HCT116 (cell line): ENCODE measurements around the gene SSR1. TPM values are rescaled to one million over a fixed set of nuclear protein-coding genes. Genes with fewer than 3 reads are reported as not detected.

Experiments used
- ATAC-seq: fragments of 200-7000 bp; cut with Tn5 transposase; 2 replicates; pipeline ENCODE4 v1.9.1; 2020; ENCODE audit warnings: mild to moderate bottlenecking, moderate library complexity
- BruUV-seq: library from RNA; stranded (reverse); fragments of 400-500 nt; replicated peaks from 2 replicates; lab custom pipeline; 2021; lab: Mats Ljungman, UMichigan
- CTCF ChIA-PET: fragments of 300-600 bp; sonication (Branson Sonifier 250); formaldehyde crosslinking; loops from one replicate; lab custom pipeline; 2021; ENCODE audit warnings: antibody characterized with exemption; lab: Charles Lee
- POLR2A ChIA-PET: fragments of 300-600, 350-600 bp; sonication (Branson Sonifier 250); formaldehyde crosslinking; loops from one replicate; lab custom pipeline; 2021; ENCODE audit warnings: antibody characterized with exemption; lab: Charles Lee
- RAD21 ChIA-PET, 2 experiments: fragments of 300-600 bp; sonication (Branson Sonifier 250); formaldehyde crosslinking; loops; one replicate each; lab custom pipeline; 2023; ENCODE audit warnings: low total read pairs in 2 of 2; ENCODE audit not compliant: uncharacterized antibody in 2 of 2, unreplicated experiment in 2 of 2, low non-redundant PET in 1 of 2; lab: Charles Lee
- DNase-seq: peaks from one replicate; pipeline ENCODE4 v3.0.0-alpha.2; 2010; ENCODE audit warnings: low read depth, low spot score
- H2AFZ ChIP-seq: fragments of 200-600 bp; shearing (Covaris generic), sonication (generic); 2 replicates; pipeline ENCODE4 v1.6.1; 2017; ENCODE audit warnings: low read depth, mixed run types, mixed read lengths, antibody characterized with exemption, low read length; ENCODE audit not compliant: poor library complexity, severe bottlenecking
- H3K27ac ChIP-seq: 2 replicates; pipeline ENCODE4 v1.5.1; 2012; ENCODE audit warnings: low read depth, low read length
- H3K27me3 ChIP-seq: fragments of 200-600 bp; sonication (generic); 2 replicates; pipeline ENCODE4 v1.6.1; 2016; ENCODE audit warnings: mixed run types, low read length, mixed read lengths; ENCODE audit not compliant: insufficient read depth
- H3K36me3 ChIP-seq, 2 experiments: fragments of 200-500 bp in 1 of 2; fragments of 200-600 bp in 1 of 2; sonication (Bioruptor generic) in 1 of 2; sonication (generic) in 1 of 2; 2 replicates each; pipeline versions ENCODE4 v1.5.1 to v1.6.1; 2014 to 2016; ENCODE audit warnings: low read length in 2 of 2, inconsistent platforms in 1 of 2, mixed read lengths in 1 of 2, mixed run types in 1 of 2; ENCODE audit not compliant: insufficient read depth in 2 of 2, control insufficient read depth in 1 of 2
- H3K4me1 ChIP-seq, 2 experiments: fragments of 200-600 bp in 1 of 2; sonication (generic) in 1 of 2; 2 replicates each; pipeline versions ENCODE4 v1.5.1 to v1.6.1; 2012 to 2017; ENCODE audit warnings: low read length in 2 of 2, inconsistent platforms in 1 of 2, mild to moderate bottlenecking in 1 of 2, mixed read lengths in 1 of 2, mixed run types in 1 of 2, moderate library complexity in 1 of 2; ENCODE audit not compliant: insufficient read depth in 2 of 2, control insufficient read depth in 1 of 2
- H3K4me2 ChIP-seq: fragments of 200-600 bp; sonication (generic); 2 replicates; pipeline ENCODE4 v1.6.1; 2017; ENCODE audit warnings: mixed run types, low read length, mixed read lengths
- H3K4me3 ChIP-seq, 2 experiments: fragments of 200-600 bp in 1 of 2; sonication (generic) in 1 of 2; replicated peaks in 1 of 2; 2 replicates each; pipeline ENCODE4 v1.5.1; 2011 to 2016; ENCODE audit warnings: low read length in 2 of 2, control low read depth in 1 of 2, low read depth in 1 of 2, mild to moderate bottlenecking in 1 of 2, mixed read lengths in 1 of 2, mixed run types in 1 of 2
- H3K79me2 ChIP-seq: fragments of 200-600 bp; sonication (generic); 2 replicates; pipeline ENCODE4 v1.6.1; 2017; ENCODE audit warnings: mild to moderate bottlenecking, mixed run types, low read length, moderate library complexity, mixed read lengths; ENCODE audit not compliant: insufficient read depth
- H3K9ac ChIP-seq: fragments of 200-600 bp; sonication (generic); 2 replicates; pipeline ENCODE4 v1.6.1; 2016; ENCODE audit warnings: low read length, mixed read lengths
- H3K9me2 ChIP-seq: fragments of 200-600 bp; sonication (generic), shearing (Covaris generic); 2 replicates; pipeline ENCODE4 v1.6.1; 2017; ENCODE audit warnings: mixed run types, mild to moderate bottlenecking, moderate library complexity; ENCODE audit not compliant: insufficient read depth
- H3K9me3 ChIP-seq, 2 experiments: fragments of 200-500 bp in 1 of 2; fragments of 200-600 bp in 1 of 2; sonication (Bioruptor generic) in 1 of 2; sonication (generic) in 1 of 2; 2 replicates each; pipeline ENCODE4 v1.6.1; 2014 to 2017; ENCODE audit warnings: low read length in 2 of 2, mixed read lengths in 2 of 2, inconsistent platforms in 1 of 2, low read depth in 1 of 2, mild to moderate bottlenecking in 1 of 2, mixed run types in 1 of 2, moderate library complexity in 1 of 2; ENCODE audit not compliant: control insufficient read depth in 1 of 2, insufficient read depth in 1 of 2
- H4K20me1 ChIP-seq: fragments of 200-600 bp; sonication (generic), shearing (Covaris generic); 2 replicates; pipeline ENCODE4 v1.6.1; 2017; ENCODE audit warnings: mixed run types, mild to moderate bottlenecking, moderate library complexity; ENCODE audit not compliant: insufficient read depth
- CBX3 ChIP-seq: IDR thresholded peaks from 2 replicates; pipeline ENCODE4 v1.6.1; 2012; ENCODE audit warnings: low read depth
- CEBPB ChIP-seq: IDR thresholded peaks from 2 replicates; pipeline ENCODE4 v1.6.1; 2012; ENCODE audit warnings: low read depth
- ELF1 ChIP-seq: IDR thresholded peaks from 2 replicates; pipeline ENCODE4 v1.6.1; 2012; ENCODE audit warnings: low read depth, borderline replicate concordance
- POLR2AphosphoS5 ChIP-seq: IDR thresholded peaks from 2 replicates; pipeline ENCODE4 v1.6.1; 2011; ENCODE audit warnings: mild to moderate bottlenecking, low read depth, low read length, moderate library complexity
- SP1 ChIP-seq: IDR thresholded peaks from 2 replicates; pipeline ENCODE4 v1.6.1; 2012; ENCODE audit warnings: low read depth
- SRF ChIP-seq: IDR thresholded peaks from 2 replicates; pipeline ENCODE4 v1.6.1; 2012; ENCODE audit warnings: low read depth
- YY1 ChIP-seq: IDR thresholded peaks from 2 replicates; pipeline ENCODE4 v1.6.1; 2011; ENCODE audit warnings: low read length, low read depth, moderate library complexity, mild to moderate bottlenecking; ENCODE audit not compliant: insufficient replicate concordance; ENCODE audit errors: extremely low read depth
- ZFX ChIP-seq: fragments of 450-650 bp; IDR thresholded peaks from 2 replicates; pipeline ENCODE4 v1.6.1; 2017
- intact Hi-C: fragments of 100-400 bp; cut with micrococcal nuclease; formaldehyde crosslinking; loops from 2 replicates; pipeline ENCODE4 v1.10.0; 2022
- total RNA-seq: library from RNA; stranded (reverse); gene quantifications from one replicate; pipeline ENCODE4 v1.2.1, GENCODE V29; 2021; ENCODE audit not compliant: unreplicated experiment
- TF ChIP-seq, protein P1 (sequence below): IDR thresholded peaks from 2 replicates; pipeline ENCODE4 v1.6.1; 2012; ENCODE audit warnings: low read depth
- TF ChIP-seq, protein P2 (sequence below): IDR thresholded peaks from 2 replicates; pipeline ENCODE4 v1.6.1; 2012
- TF ChIP-seq, protein P3 (sequence below): IDR thresholded peaks from 2 replicates; pipeline ENCODE4 v1.6.1; 2012

SSR1 gene
- total RNA-seq, 1 experiment from 2014 or later, result 127 TPM

DNA sequence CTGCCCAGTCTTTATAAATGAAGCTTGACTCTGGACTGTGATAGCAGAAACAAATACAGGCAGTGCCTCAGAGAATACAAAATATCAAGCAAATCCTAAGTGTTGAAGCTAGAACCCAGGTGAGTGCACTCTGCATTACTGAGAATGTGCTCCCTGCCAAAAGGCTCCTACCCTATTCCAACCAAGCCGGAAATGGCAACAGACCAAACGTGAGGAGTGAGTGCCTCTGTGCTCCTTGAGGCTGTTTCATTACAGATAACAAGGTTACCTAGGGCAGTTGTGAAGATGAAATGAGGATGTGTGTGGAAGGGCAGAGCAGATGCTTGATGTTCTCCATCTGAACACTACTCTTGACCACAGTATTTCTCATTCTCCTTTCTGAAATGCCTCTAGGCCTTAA is 29.3 kb downstream of the SSR1 start:
- ChIA-PET POLR2A (no interaction called here), CTCF (no interaction called here)
- no peak for ATAC-seq

DNA sequence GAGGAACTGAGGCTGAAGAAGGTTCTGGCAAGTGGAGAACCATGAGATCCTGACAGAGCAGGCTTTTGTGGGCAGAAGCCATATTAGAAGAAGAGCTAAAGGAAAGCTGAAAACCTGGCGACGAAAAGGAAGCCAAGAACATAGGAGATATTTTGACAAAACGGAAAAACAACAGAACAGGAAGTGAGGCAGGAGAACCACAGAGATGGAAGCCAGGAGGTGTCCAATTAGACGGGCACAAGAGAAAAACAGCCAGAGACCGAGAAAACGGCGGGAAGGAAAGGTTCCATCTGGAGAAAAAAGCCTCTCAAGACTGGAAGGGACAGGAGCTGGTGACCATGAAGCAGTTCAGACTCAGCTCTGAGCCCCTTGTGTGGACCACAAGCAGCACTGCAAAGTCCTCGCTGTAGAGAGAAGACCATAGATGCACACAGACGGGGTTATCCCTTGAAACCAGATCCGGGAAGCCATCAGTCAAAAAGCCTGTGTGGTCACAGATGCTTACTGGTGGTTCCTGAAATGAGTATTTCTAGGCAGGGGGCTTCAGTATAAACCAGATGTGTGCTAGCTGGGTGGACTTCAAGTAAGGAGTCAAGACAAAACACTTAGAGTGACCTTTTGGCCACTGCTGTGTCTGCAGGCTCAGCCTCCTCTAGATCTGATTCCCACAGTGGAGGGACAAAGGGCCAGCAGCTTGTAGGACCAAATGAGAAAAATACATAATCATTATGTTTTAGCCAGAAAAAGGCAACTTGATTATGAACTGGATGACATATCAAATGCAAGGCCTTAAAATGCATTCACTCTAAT is 30.7 kb downstream of the SSR1 start:
- no peak overlapping the region for H3K4me2 ChIP-seq
- peaks cover 13 to 15% of the 10 kb centered on the region in 2 experiments; a peak in 3 of 4 replicates for H3K36me3 ChIP-seq
- H3K79me2 ChIP-seq, result no peaks in the 10 kb centered on the region
- H3K9me2 ChIP-seq, result no peaks in the 10 kb centered on the region
- ATAC-seq, result no peak
- ChIA-PET CTCF (no interaction called here), POLR2A (interaction anchor here (1.1 to 1.4 kb wide), 2 partner anchors 10 to 332 kb away, joined by 3 read pairs; no protein-coding TSS in a partner anchor)
- H3K9me3 ChIP-seq, result no peaks in the 10 kb centered on the region
- H3K27me3 ChIP-seq, result no peaks in the 10 kb centered on the region
- no peak for DNase-seq
- intact Hi-C loops, result no loop called here
- H3K4me1 ChIP-seq, result no peaks in the 10 kb centered on the region
- no peak overlapping the region for H3K27ac ChIP-seq
- H3K4me3 ChIP-seq, result no peak overlapping the region
- H3K9ac ChIP-seq, result no peak overlapping the region
- TF ChIP-seq, protein P1, sequence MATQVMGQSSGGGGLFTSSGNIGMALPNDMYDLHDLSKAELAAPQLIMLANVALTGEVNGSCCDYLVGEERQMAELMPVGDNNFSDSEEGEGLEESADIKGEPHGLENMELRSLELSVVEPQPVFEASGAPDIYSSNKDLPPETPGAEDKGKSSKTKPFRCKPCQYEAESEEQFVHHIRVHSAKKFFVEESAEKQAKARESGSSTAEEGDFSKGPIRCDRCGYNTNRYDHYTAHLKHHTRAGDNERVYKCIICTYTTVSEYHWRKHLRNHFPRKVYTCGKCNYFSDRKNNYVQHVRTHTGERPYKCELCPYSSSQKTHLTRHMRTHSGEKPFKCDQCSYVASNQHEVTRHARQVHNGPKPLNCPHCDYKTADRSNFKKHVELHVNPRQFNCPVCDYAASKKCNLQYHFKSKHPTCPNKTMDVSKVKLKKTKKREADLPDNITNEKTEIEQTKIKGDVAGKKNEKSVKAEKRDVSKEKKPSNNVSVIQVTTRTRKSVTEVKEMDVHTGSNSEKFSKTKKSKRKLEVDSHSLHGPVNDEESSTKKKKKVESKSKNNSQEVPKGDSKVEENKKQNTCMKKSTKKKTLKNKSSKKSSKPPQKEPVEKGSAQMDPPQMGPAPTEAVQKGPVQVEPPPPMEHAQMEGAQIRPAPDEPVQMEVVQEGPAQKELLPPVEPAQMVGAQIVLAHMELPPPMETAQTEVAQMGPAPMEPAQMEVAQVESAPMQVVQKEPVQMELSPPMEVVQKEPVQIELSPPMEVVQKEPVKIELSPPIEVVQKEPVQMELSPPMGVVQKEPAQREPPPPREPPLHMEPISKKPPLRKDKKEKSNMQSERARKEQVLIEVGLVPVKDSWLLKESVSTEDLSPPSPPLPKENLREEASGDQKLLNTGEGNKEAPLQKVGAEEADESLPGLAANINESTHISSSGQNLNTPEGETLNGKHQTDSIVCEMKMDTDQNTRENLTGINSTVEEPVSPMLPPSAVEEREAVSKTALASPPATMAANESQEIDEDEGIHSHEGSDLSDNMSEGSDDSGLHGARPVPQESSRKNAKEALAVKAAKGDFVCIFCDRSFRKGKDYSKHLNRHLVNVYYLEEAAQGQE, result no peak
- no peak for TF ChIP-seq YY1
- TF ChIP-seq, protein P2, sequence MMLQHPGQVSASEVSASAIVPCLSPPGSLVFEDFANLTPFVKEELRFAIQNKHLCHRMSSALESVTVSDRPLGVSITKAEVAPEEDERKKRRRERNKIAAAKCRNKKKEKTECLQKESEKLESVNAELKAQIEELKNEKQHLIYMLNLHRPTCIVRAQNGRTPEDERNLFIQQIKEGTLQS, result no peak
- no peak for TF ChIP-seq SRF
- TF ChIP-seq CEBPB, result no peak
- TF ChIP-seq, all 23 proteins: peak for 0
- no peaks in the 10 kb centered on the region for H4K20me1 ChIP-seq
- BruUV-seq, result no TSS peak
- RAD21 ChIA-PET, result no interaction called here
- no peak overlapping the region for H2AFZ ChIP-seq

More for the DNA sequence above, 29.3 kb downstream of the SSR1 start:
- intact Hi-C loops, result no loop called here
- no peak overlapping the region for H2AFZ ChIP-seq
- no peaks in the 10 kb centered on the region for H3K9me2 ChIP-seq
- no peaks in the 10 kb centered on the region for H3K4me1 ChIP-seq
- BruUV-seq, result no TSS peak
- H3K27me3 ChIP-seq, result no peaks in the 10 kb centered on the region
- no peak overlapping the region for H3K27ac ChIP-seq
- no peaks in the 10 kb centered on the region for H3K9me3 ChIP-seq
- RAD21 ChIA-PET, result no interaction called here
- H3K9ac ChIP-seq, result no peak overlapping the region
- H3K4me3 ChIP-seq, result no peak overlapping the region
- TF ChIP-seq, protein P3, sequence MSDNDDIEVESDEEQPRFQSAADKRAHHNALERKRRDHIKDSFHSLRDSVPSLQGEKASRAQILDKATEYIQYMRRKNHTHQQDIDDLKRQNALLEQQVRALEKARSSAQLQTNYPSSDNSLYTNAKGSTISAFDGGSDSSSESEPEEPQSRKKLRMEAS, result no peak
- TF ChIP-seq YY1 (no peak), ZFX (no peak), POLR2AphosphoS5 (0 out of 2 replicates have a peak, but pooled peaks have one; percentile 3), ELF1 (no peak), CEBPB (no peak), CBX3 (no peak), SP1 (no peak)
- peaks cover 26 to 28% of the 10 kb centered on the region in 2 experiments; a peak in 3 of 4 replicates for H3K36me3 ChIP-seq
- DNase-seq, result no peak
- no peaks in the 10 kb centered on the region for H3K79me2 ChIP-seq
- H4K20me1 ChIP-seq, result no peaks in the 10 kb centered on the region
- H3K4me2 ChIP-seq, result no peak overlapping the region
